HepG2 (cell line): Measurements from ENCODE around the gene TJP3. TPM values are rescaled to one million over a fixed set of nuclear protein-coding genes. Genes with fewer than 3 reads are reported as not detected.

Source experiments
- AKNA ChIP-seq: sonication (generic); formaldehyde crosslinking; IDR thresholded peaks from 2 replicates; pipeline ENCODE4 v1.4.0; 2020; ENCODE audit warnings: missing genetic modification reagents, borderline replicate concordance
- DNMT3B ChIP-seq: conservative IDR thresholded peaks from 2 replicates; pipeline ENCODE4 v1.6.1; 2016; ENCODE audit warnings: missing biosample characterization, control low read depth
- ELF1 ChIP-seq: sonication (generic); formaldehyde crosslinking; IDR thresholded peaks from 2 replicates; pipeline ENCODE4 v1.4.0; 2020; ENCODE audit warnings: missing genetic modification reagents
- MIER3 ChIP-seq: IDR thresholded peaks from 2 replicates; pipeline ENCODE4 v1.6.1; 2016; ENCODE audit warnings: missing compliant biosample characterization, borderline replicate concordance
- MXD1 ChIP-seq: sonication (generic); formaldehyde crosslinking; IDR thresholded peaks from 2 replicates; pipeline ENCODE4 v1.4.0; 2020; ENCODE audit warnings: mild to moderate bottlenecking, missing genetic modification reagents
- RCOR2 ChIP-seq: IDR thresholded peaks from 2 replicates; pipeline ENCODE4 v1.6.1; 2016; ENCODE audit warnings: missing biosample characterization, missing genetic modification reagents
- REPIN1 ChIP-seq: sonication (generic); formaldehyde crosslinking; IDR thresholded peaks from 2 replicates; pipeline ENCODE4 v1.8.0; 2022; ENCODE audit warnings: missing genetic modification reagents, low read depth, mild to moderate bottlenecking, borderline replicate concordance
- SAFB2 ChIP-seq: sonication (generic); formaldehyde crosslinking; IDR thresholded peaks from 2 replicates; pipeline ENCODE4 v1.5.1; 2020; ENCODE audit warnings: missing genetic modification reagents, low read depth, mild to moderate bottlenecking, borderline replicate concordance
- SP4 ChIP-seq: sonication (generic); formaldehyde crosslinking; IDR thresholded peaks from 2 replicates; pipeline ENCODE4 v1.8.1; 2023; ENCODE audit warnings: mild to moderate bottlenecking, missing genetic modification reagents
- TERF1 ChIP-seq: sonication (generic); formaldehyde crosslinking; IDR thresholded peaks from 2 replicates; pipeline ENCODE4 v1.8.0; 2022; ENCODE audit warnings: mild to moderate bottlenecking, missing genetic modification reagents, moderate library complexity
- ZMYM3 ChIP-seq: sonication (generic); formaldehyde crosslinking; IDR thresholded peaks from 2 replicates; pipeline ENCODE4 v1.5.1; 2020; ENCODE audit warnings: mild to moderate bottlenecking, missing genetic modification reagents
- ZNF143 ChIP-seq: sonication (generic); formaldehyde crosslinking; IDR thresholded peaks from 2 replicates; pipeline ENCODE4 v1.4.0; 2020; ENCODE audit warnings: missing genetic modification reagents
- ZNF18 ChIP-seq: sonication (generic); formaldehyde crosslinking; IDR thresholded peaks from 2 replicates; pipeline ENCODE4 v1.8.0; 2022; ENCODE audit warnings: mild to moderate bottlenecking, missing genetic modification reagents; ENCODE audit not compliant: insufficient replicate concordance
- ZNF235 ChIP-seq: sonication (generic); formaldehyde crosslinking; IDR thresholded peaks from 2 replicates; pipeline ENCODE4 v1.8.1; 2023; ENCODE audit warnings: mild to moderate bottlenecking, missing genetic modification reagents, borderline replicate concordance
- ZNF552 ChIP-seq: sonication (generic); formaldehyde crosslinking; IDR thresholded peaks from 2 replicates; pipeline ENCODE4 v1.9.0; 2022; ENCODE audit warnings: missing genetic modification reagents, mild to moderate bottlenecking, borderline replicate concordance
- ZSCAN21 ChIP-seq: sonication (generic); formaldehyde crosslinking; IDR thresholded peaks from 2 replicates; pipeline ENCODE4 v1.8.0; 2022; ENCODE audit warnings: mild to moderate bottlenecking, missing genetic modification reagents, moderate library complexity, borderline replicate concordance
- polyA plus RNA-seq, 8 experiments: library from polyadenylated mRNA; depleted of rRNA in 3 of 8; stranded (reverse) in 7 of 8; unstranded in 1 of 8; fragments of >200 nt; fragmentation: Illumina TruSeq in 4 of 8; extraction: Trizol in 4 of 8; gene quantifications; 2 replicates each; pipeline versions ENCODE4 v1.2.1 to v1.2.3, GENCODE V29; 2011 to 2016; ENCODE audit warnings: low read depth in 4 of 8, missing spikeins in 1 of 8, mixed read lengths in 1 of 8; ENCODE audit not compliant: insufficient read depth in 1 of 8
- total RNA-seq, 5 experiments: library from RNA; depleted of rRNA; stranded (reverse); fragments of >200 nt; fragmentation: Illumina TruSeq; extraction: Trizol; gene quantifications; 2 replicates each; pipeline ENCODE4 v1.2.3, GENCODE V29; 2016; ENCODE audit warnings: low read depth in 1 of 5
- TF ChIP-seq, protein P1 (sequence below): sonication (generic); formaldehyde crosslinking; IDR thresholded peaks from 2 replicates; pipeline ENCODE4 v1.5.0; 2020; ENCODE audit warnings: mild to moderate bottlenecking, missing genetic modification reagents

TJP3 gene
- total and polyA plus RNA-seq, 2 of the 13 experiments (the other 11 are each of a cell fraction or from before 2014, with no cell fraction given): 2.3 to 21.5 TPM

- TF ChIP-seq ZMYM3 (peak; percentile 83), DNMT3B (CRISPR knock-in tag) (no peak; the same call in 1 of the 2 replicates), ZSCAN21 (CRISPR knock-in tag) (no peak; the same call in 1 of the 2 replicates), ZNF18 (peak; percentile 39), RCOR2 (CRISPR knock-in tag) (peak; percentile 34; the same call in 1 of the 2 replicates), SP4 (CRISPR knock-in tag) (no peak), ZNF143 (CRISPR knock-in tag) (peak; percentile 94), MXD1 (CRISPR knock-in tag) (0 out of 2 replicates have a peak, but pooled peaks have one; percentile 40), TERF1 (CRISPR knock-in tag) (no peak), REPIN1 (CRISPR knock-in tag) (peak; percentile 86; the same call in 1 of the 2 replicates), SAFB2 (CRISPR knock-in tag) (no peak), ZNF552 (CRISPR knock-in tag) (no peak), AKNA (no peak), ELF1 (CRISPR knock-in tag) (peak; percentile 93), ZNF235 (CRISPR knock-in tag) (no peak), MIER3 (CRISPR knock-in tag) (peak; percentile 60; the same call in 1 of the 2 replicates)
- TF ChIP-seq, protein P1, sequence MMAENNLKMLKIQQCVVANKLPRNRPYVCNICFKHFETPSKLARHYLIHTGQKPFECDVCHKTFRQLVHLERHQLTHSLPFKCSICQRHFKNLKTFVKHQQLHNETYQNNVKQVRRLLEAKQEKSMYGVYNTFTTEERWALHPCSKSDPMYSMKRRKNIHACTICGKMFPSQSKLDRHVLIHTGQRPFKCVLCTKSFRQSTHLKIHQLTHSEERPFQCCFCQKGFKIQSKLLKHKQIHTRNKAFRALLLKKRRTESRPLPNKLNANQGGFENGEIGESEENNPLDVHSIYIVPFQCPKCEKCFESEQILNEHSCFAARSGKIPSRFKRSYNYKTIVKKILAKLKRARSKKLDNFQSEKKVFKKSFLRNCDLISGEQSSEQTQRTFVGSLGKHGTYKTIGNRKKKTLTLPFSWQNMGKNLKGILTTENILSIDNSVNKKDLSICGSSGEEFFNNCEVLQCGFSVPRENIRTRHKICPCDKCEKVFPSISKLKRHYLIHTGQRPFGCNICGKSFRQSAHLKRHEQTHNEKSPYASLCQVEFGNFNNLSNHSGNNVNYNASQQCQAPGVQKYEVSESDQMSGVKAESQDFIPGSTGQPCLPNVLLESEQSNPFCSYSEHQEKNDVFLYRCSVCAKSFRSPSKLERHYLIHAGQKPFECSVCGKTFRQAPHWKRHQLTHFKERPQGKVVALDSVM (CRISPR knock-in tag): peak; percentile 17; the same call in 1 of the 2 replicates
Measured at GRCh38 chr19:3762501-3763459, 54.6 kb downstream of the TJP3 start, which contains the start of gene MRPL54 (continued).
